NCI-H460 (cell line): ENCODE measurements around the gene TRERF1. TPM values are rescaled to one million over a fixed set of nuclear protein-coding genes. Genes with fewer than 3 reads are reported as not detected.
"Not testable (repeated sequence)": the region's sequence is repeated elsewhere in the genome, so short reads cannot be mapped to it uniquely, and the experiment has no call there.

Experiments
- DNase-seq: peaks from one replicate; pipeline ENCODE4 v3.0.0-alpha.2; 2016; ENCODE audit warnings: low read depth; ENCODE audit errors: extremely low read depth
- total RNA-seq: library from RNA; depleted of rRNA; stranded (reverse); fragments of >200 nt; shearing (Covaris generic); gene quantifications from 2 replicates; pipeline ENCODE4 v1.2.3, GENCODE V29; 2014

TRERF1 gene
- total RNA-seq, 1 experiment from 2014 or later, result 2.1 TPM

GRCh38 chr6:42450477-42451332 is 1.0 kb downstream of the TRERF1 start:
- DNase-seq, result no peak

GRCh38 chr6:42449917-42450476 is 1.7 kb downstream of the TRERF1 start:
- DNase-seq, result no peak

GRCh38 chr6:42448927-42449659 is 2.6 kb downstream of the TRERF1 start:
- DNase-seq, result no peak

GRCh38 chr6:42448391-42448790 is 3.3 kb downstream of the TRERF1 start:
- DNase-seq, result no peak

- DNase-seq, result no peak
These were observed 4.7 kb downstream of the TRERF1 start for GRCh38 chr6:42446996-42447395.

GRCh38 chr6:42446370-42446769 is 5.4 kb downstream of the TRERF1 start:
- no peak for DNase-seq

- DNase-seq, result not testable (repeated sequence)
These were observed 5.8 kb downstream of the TRERF1 start for GRCh38 chr6:42445955-42446354.

GRCh38 chr6:42443312-42444060 is 8.2 kb downstream of the TRERF1 start:
- DNase-seq, result no peak

- DNase-seq, result no peak
These were observed 10.0 kb downstream of the TRERF1 start for GRCh38 chr6:42441697-42442081.

GRCh38 chr6:42440778-42441696 is 10.7 kb downstream of the TRERF1 start:
- DNase-seq, result no peak

GRCh38 chr6:42440027-42440426 is 11.7 kb downstream of the TRERF1 start:
- no peak for DNase-seq

- DNase-seq, result no peak
These were observed 14.9 kb downstream of the TRERF1 start for GRCh38 chr6:42436825-42437224.

GRCh38 chr6:42434237-42434636 is 17.5 kb downstream of the TRERF1 start:
- DNase-seq, result no peak

- DNase-seq, result no peak
These were observed 18.3 kb downstream of the TRERF1 start for GRCh38 chr6:42433409-42433808.

GRCh38 chr6:42431877-42432276 is 19.8 kb downstream of the TRERF1 start:
- DNase-seq, result no peak

- DNase-seq, result no peak
These were observed 20.4 kb downstream of the TRERF1 start for GRCh38 chr6:42431356-42431755.

GRCh38 chr6:42429836-42430235 is 21.9 kb downstream of the TRERF1 start:
- DNase-seq, result no peak

- DNase-seq, result no peak
These were observed 22.6 kb downstream of the TRERF1 start for GRCh38 chr6:42429042-42429585.

GRCh38 chr6:42428326-42429041 is 23.2 kb downstream of the TRERF1 start:
- DNase-seq, result no peak
